HUES6 (cell line): ENCODE measurements around the gene PTPN3.

Source experiments
- H3K27ac ChIP-seq: 2 replicates; pipeline ENCODE4 v1.7.0; 2013; ENCODE audit warnings: low read depth, mild to moderate bottlenecking, low read length, inconsistent platforms
- H3K27me3 ChIP-seq: 2 replicates; pipeline ENCODE4 v1.6.1; 2013; ENCODE audit warnings: low read length; ENCODE audit not compliant: control insufficient read depth, insufficient read depth
- H3K36me3 ChIP-seq: 2 replicates; pipeline ENCODE4 v1.6.1; 2013; ENCODE audit warnings: low read length; ENCODE audit not compliant: control insufficient read depth, insufficient read depth
- H3K4me1 ChIP-seq: 2 replicates; pipeline ENCODE4 v1.6.1; 2013; ENCODE audit warnings: low read length; ENCODE audit not compliant: control insufficient read depth, insufficient read depth
- H3K4me3 ChIP-seq: 2 replicates; pipeline ENCODE4 v1.5.1; 2013; ENCODE audit warnings: low read depth, low read length
- H3K9ac ChIP-seq: one replicate; pipeline ENCODE4 v1.6.1; 2013; ENCODE audit warnings: mild to moderate bottlenecking, low read length
- H3K9me3 ChIP-seq: 2 replicates; pipeline ENCODE4 v1.6.1; 2013; ENCODE audit warnings: low read depth, low read length; ENCODE audit not compliant: control insufficient read depth, insufficient read depth

PTPN3 gene

GRCh38 chr9:109504689-109505088 is 6.6 kb upstream of the PTPN3 start:
- Histone ChIP-seq H3K4me3 (no peak overlapping the region), H3K27me3 (peaks cover 36% of the 10 kb centered on the region), H3K9me3 (no peaks in the 10 kb centered on the region), H3K36me3 (no peaks in the 10 kb centered on the region), H3K4me1 (no peaks in the 10 kb centered on the region), H3K9ac (no peak overlapping the region), H3K27ac (no peak overlapping the region)

- peaks cover 74% of the 10 kb centered on the region for H3K27me3 ChIP-seq
- H3K36me3 ChIP-seq = no peaks in the 10 kb centered on the region
- no peak overlapping the region for H3K9ac ChIP-seq
- peaks cover 14% of the 10 kb centered on the region for H3K4me1 ChIP-seq
- H3K4me3 ChIP-seq = peak overlapping the region; percentile 58
- H3K9me3 ChIP-seq = no peaks in the 10 kb centered on the region
- no peak overlapping the region for H3K27ac ChIP-seq
Measured at GRCh38 chr9:109500421-109500974, 2.4 kb upstream of the PTPN3 start.

GRCh38 chr9:109499631-109500410 is 1.7 kb upstream of the PTPN3 start:
- Histone ChIP-seq H3K9me3 (no peaks in the 10 kb centered on the region), H3K4me3 (peak overlapping the region; percentile 58), H3K36me3 (no peaks in the 10 kb centered on the region), H3K9ac (no peak overlapping the region), H3K27me3 (peaks cover 80% of the 10 kb centered on the region), H3K4me1 (peaks cover 14% of the 10 kb centered on the region), H3K27ac (no peak overlapping the region)

GRCh38 chr9:109499093-109499630 is 1.1 kb upstream of the PTPN3 start:
- H3K9me3 ChIP-seq = no peaks in the 10 kb centered on the region
- H3K36me3 ChIP-seq = no peaks in the 10 kb centered on the region
- peaks cover 87% of the 10 kb centered on the region for H3K27me3 ChIP-seq
- no peak overlapping the region for H3K27ac ChIP-seq
- H3K4me1 ChIP-seq = peaks cover 14% of the 10 kb centered on the region
- H3K9ac ChIP-seq = no peak overlapping the region
- peak overlapping the region; percentile 58 for H3K4me3 ChIP-seq

- H3K9me3 ChIP-seq = no peaks in the 10 kb centered on the region
- no peaks in the 10 kb centered on the region for H3K36me3 ChIP-seq
- peaks cover 84% of the 10 kb centered on the region for H3K27me3 ChIP-seq
- H3K4me1 ChIP-seq = peaks cover 14% of the 10 kb centered on the region
- H3K27ac ChIP-seq = no peak overlapping the region
- H3K9ac ChIP-seq = no peak overlapping the region
- H3K4me3 ChIP-seq = peak overlapping the region; percentile 65
Measured at GRCh38 chr9:109497226-109498153, 617 bp downstream of the PTPN3 start.

- H3K9ac ChIP-seq = no peak overlapping the region
- H3K4me3 ChIP-seq = peak overlapping the region; percentile 65; the same call in 1 of the 2 replicates
- no peak overlapping the region for H3K27ac ChIP-seq
- no peaks in the 10 kb centered on the region for H3K36me3 ChIP-seq
- no peaks in the 10 kb centered on the region for H3K9me3 ChIP-seq
- H3K27me3 ChIP-seq = peaks cover 77% of the 10 kb centered on the region
- H3K4me1 ChIP-seq = peaks cover 14% of the 10 kb centered on the region
Measured at GRCh38 chr9:109496841-109497225, 1.3 kb downstream of the PTPN3 start.

- H3K4me3 ChIP-seq = no peak overlapping the region
Measured at GRCh38 chr9:109496218-109496617, 1.9 kb downstream of the PTPN3 start.

GRCh38 chr9:109493648-109494047 is 4.5 kb downstream of the PTPN3 start:
- peaks cover 8% of the 10 kb centered on the region for H3K4me1 ChIP-seq
- no peaks in the 10 kb centered on the region for H3K9me3 ChIP-seq
- no peak overlapping the region for H3K4me3 ChIP-seq
- H3K9ac ChIP-seq = no peak overlapping the region
- H3K36me3 ChIP-seq = no peaks in the 10 kb centered on the region
- H3K27ac ChIP-seq = no peak overlapping the region
- peaks cover 45% of the 10 kb centered on the region for H3K27me3 ChIP-seq

More at GRCh38 chr9:109496218-109496617, 1.9 kb downstream of the PTPN3 start:
- H3K36me3 ChIP-seq = no peaks in the 10 kb centered on the region
- peaks cover 71% of the 10 kb centered on the region for H3K27me3 ChIP-seq
- H3K9ac ChIP-seq = no peak overlapping the region
- no peaks in the 10 kb centered on the region for H3K9me3 ChIP-seq
- H3K27ac ChIP-seq = no peak overlapping the region
- H3K4me1 ChIP-seq = peaks cover 14% of the 10 kb centered on the region

- Histone ChIP-seq H3K27me3 (peaks cover 29% of the 10 kb centered on the region), H3K9me3 (no peaks in the 10 kb centered on the region), H3K36me3 (no peaks in the 10 kb centered on the region), H3K27ac (no peak overlapping the region), H3K4me1 (0 out of 2 replicates have a peak, but pooled peaks cover 8% of the 10 kb centered on the region), H3K9ac (no peak overlapping the region), H3K4me3 (no peak overlapping the region)
Measured at GRCh38 chr9:109491590-109491989, 6.5 kb downstream of the PTPN3 start.

- H3K27ac ChIP-seq = no peak overlapping the region
- H3K27me3 ChIP-seq = peaks cover 3% of the 10 kb centered on the region; the same call in 1 of the 2 replicates
- 0 out of 2 replicates have a peak, but pooled peaks cover 8% of the 10 kb centered on the region for H3K4me1 ChIP-seq
- no peaks in the 10 kb centered on the region for H3K36me3 ChIP-seq
- H3K9ac ChIP-seq = no peak overlapping the region
- H3K4me3 ChIP-seq = no peak overlapping the region
- H3K9me3 ChIP-seq = no peaks in the 10 kb centered on the region
Measured at GRCh38 chr9:109488791-109489492, 9.2 kb downstream of the PTPN3 start.
